Measurements from ENCODE around the gene BRDT. TPM values are rescaled to one million over a fixed set of nuclear protein-coding genes. Genes with fewer than 3 reads are reported as not detected.
"Not testable (repeated sequence)": the region's sequence is repeated elsewhere in the genome, so short reads cannot be mapped to it uniquely, and the experiment has no call there.

BRDT gene
- polyA plus RNA-seq, 10 donors = 0.09 to 0.53 (median 0.39) TPM; not detected in 6

DNA sequence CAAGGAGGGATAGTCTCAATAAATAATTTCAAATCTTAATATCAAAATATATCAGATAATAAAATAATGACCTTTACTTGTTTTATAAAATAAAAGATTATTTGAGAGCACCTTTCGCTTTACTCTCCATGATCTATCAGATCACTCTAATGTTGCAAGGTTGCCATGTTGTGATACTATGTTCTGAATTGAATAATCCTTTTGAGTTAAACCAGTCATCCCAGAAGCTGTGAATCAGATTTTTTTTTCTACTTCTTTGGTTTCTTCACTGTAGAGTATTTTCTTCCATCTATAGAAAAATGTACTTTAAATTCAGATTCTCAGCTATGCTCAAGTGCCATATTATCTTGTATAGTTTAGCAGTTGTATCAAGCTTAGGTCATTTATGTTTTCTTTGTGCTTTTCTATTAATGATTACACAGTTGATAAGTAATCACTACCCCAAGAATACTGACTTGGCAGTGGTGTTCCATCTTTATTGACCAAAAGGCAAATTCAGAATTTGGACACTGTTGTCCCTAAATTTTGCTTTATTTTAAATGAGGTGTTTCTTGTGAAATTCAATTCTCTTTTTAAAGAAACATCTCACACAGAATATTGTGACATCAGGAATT is 32.9 kb downstream of the BRDT start:
- DNase-seq = no peak

DNA sequence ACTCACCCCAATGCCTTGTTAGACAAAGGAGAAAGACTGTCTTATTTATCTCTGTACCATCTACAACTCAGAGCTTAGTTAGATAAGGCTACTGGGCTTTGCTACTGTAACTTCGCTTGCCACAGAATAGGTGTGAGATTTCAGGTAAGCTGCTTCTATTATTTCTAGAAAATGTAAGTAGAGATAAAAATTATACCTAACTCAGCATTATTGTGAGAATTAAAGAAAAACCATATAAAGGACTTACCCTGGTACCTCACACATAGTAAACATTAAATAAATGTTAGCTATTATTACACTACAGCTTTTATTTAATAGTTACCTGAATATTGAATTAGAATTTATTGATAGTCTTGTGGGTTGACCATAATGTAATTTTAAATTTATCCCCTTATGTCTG is 44.1 kb downstream of the BRDT start:
- no peak for DNase-seq

DNA sequence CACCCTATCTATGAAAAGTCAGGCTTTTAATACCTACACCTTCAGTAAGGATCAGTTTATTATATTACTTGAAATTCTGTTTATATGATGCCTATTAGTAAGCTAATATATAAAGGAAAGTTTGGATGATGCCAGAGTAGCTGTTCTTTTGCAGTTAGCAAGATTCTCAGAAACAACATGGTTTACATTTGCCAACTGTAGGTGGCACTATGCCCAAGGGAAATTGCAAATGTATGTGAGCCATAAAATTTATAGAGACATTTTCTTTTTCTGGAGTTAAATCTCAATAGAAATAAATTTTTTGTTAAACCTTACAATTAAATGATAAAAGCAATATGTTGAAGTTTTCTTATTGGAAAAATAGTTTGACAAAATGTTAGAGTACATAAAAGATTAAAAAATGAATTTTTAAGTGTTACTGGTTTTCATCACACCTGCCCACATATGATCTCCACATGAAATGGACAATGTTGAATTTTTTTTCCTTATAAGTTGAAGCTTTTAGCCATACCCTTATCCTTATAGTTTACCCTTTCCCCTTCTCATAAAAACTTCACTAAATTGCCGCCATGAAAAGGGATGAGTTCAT is 48.5 kb downstream of the BRDT start:
- DNase-seq = peak; percentile 10 to 30 (median 15)

DNA sequence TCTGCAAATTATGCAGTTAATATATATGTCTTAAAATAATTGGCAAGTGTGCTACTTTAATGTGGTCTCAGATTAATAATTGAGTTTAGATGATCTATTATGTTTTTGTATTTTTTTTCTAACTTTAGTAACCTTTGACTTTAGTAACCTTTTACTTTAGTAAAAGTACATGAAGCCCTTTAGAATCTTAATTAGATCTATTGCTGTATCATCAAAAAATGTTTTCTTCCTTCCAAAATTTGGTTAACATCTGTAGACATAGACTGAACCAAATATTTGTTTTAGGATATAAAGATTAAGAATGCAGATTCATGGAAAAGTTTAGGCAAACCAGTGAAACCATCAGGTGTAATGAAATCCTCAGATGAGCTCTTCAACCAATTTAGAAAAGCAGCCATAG is 54.9 kb downstream of the BRDT start:
- no peak for DNase-seq

DNA sequence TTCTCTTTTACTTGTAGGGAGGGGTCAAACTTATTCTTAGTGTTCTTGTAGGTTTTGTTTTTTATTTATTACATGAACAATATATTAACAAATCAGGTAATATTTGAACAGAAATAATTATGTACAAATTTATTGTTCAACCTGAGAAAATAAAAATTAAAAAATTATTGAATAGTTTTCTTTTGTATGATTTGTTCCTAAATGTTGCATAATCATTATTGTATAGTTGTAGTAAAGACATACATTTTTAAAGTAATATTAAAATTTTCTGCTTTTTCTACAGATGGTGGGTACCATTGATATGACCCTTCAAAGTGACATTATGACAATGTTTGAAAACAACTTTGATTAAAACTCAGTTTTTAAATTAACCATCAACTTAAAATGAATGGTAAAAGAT is 64.7 kb downstream of the BRDT start:
- no peak for DNase-seq

DNA sequence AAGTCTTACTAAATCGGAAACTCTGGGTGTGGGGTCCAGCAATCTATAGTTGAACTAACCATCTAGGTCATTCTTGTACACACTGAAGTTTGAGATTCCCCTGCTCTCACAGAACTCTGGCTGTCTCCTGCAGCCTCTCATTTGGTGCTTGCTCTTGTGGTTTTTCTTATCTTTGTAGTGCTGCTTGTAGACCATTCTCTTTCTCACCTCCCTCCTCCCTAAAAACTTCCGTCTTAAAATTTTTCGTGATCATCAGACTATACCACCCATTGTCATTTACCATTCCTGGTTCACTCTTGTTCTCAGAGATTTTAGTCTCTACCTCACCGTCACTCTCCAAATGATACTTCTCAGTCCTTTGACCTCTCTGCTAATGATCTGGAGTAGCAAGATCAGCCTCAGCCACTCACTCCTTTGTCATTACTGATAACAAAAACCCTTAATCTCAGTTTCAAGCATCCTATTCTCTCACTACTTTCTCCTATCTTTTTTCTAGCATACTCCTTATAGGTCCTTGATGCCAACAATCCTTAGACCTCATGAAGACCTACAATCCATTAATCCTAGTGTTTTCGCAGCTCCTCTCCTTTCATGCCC is 67.6 kb downstream of the BRDT start:
- no peak for DNase-seq

DNA sequence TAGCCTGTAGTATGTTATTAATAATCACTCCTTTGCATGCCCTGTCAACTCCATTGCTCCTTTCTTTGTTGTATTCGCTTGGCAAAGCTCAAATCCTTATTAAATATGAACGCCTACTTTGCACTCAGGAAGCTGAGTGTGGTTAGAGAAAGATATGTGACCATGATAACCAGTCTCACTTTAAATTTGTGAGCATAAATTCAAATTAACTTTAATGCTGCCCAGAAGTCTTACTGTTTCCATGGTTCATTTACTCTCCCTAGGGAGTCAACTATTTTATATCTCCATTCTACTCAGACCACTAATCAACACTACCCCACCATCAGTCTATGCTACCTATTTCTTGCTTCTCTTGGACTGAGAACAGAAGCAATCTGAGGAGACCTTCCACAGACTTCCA is 68.5 kb downstream of the BRDT start:
- DNase-seq = no peak

DNA sequence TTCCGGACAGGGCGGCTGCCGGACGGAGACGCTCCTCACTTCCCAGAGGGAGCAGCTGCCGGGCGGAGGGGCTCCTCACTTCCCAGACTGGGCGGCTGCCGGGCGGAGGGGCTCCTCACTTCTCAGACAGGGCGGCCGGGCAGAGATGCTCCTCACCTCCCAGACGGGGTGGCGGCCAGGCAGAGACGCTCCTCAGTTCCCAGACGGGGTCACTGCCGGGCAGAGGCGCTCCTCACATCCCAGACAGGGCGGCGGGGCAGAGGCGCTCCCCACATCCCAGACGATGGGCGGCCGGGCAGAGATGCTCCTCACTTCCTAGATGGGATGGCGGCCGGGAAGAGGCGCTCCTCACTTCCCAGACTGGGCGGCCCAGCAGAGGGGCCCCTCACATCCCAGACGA is 76.8 kb downstream of the BRDT start:
- DNase-seq = not testable (repeated sequence)

DNA sequence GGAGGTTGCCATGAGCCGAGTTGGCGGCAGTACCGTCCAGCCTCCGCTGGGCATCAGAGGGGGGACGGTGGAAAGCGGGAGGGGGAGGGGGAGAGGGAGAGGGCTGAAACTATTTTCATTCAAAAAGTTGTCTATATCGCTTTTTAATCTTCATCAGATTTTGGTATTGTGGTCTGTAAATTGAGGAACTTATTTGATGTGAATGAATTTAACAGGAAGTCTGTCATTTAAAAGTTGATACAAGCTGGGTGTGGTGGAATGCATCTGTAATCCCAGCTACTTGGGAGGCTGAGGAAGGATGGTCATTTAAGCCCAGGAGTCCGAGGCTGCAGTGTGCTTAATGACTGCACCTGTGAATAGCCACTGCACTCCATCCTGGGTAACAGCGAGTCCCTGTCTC is 77.6 kb downstream of the BRDT start:
- DNase-seq = no peak

DNA sequence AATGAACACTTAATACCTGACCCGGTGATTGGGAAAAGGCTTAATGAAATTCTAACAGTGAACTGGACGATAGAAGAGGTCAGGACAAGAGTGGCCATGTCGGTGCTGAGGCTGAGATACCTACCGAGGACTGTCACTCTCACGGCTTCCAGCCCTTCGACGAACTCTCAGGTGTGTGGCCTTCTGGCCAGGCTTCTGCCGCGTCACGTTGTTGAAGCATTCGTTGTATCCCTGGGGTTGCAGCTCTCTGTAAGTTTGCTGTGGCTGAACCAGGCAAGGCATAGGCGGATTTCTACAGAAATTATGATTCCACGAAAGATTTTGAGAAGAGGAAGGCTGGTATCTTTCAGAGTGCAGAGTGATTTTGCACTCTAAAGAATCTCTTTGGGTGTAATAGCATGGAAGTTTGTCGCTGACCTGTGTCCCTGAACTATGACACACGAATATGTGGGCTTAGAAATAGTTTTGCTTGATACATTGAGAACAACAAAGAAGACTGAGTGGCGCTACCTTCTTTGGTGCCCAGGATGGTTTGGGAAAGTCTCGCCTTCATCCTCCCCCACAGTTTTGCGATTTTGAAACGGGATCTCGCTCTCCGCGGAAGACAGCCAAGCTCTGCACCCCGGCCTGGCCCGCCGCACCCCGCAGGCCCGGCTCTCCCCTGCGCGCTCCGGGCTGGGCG is 80.2 kb downstream of the BRDT start:
- peak in 1 of 3 donors; percentile 7 for DNase-seq

DNA sequence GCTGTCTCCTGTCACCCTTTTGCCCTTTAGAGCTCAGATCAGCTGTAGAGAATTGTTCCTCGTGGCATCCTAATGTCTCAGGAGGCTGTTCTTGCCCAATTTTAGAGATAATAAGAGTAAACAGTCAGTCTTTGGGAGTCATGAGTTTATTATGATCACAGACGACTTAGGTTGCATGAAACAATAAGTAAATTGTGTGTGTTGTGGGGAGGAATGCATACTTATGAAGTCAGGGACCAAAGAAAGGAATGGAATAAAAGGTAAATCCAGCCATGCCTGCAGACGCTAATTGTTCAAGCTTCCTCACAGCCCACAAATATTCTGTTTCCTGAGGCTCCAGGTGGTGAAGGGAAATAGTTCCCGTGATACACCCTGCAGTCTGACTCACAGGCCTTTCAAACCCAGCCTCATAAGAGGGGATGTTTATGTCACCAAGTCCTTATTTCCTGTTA is 81.5 kb downstream of the BRDT start:
- DNase-seq = peak in 1 of 3 donors; percentile 7

DNA sequence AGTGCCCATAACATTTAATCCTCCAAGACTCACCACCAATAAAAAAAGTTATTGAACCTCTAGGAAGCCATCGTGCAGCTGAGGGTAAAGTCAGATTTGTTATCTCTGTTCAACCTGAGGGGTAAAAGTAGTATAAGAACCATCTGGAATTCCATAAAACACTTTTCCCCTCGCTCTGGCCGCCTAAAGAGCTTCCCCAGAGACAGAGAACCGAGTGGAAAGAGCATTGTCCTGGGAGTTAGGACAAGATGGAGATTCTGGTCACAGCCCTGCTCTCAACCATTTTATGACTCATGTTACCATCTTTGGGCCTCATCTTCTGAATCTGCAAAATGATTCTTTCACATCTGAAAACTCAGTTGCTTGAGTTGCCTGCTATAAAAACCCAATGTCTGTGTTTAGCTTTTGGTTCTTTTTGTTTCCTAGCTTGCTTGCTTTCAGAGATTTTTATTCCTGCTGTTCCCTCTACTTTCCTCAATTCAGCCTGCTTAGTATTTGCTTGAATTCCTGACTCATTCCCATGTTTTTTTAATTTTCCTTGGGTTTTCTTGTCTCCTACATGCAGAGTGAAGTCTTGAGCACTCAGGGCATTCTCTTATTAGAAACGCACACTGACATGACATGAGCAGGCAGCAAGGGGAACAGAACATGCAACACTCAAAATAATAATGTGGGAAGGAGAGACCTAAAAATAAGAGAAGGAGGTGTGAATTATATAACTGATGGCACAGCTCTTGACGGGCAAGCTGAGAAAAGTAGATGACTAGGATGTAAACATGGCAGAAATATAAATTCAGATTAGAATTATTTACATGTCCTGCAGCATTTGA is 82.3 kb downstream of the BRDT start:
- DNase-seq = no peak

DNA sequence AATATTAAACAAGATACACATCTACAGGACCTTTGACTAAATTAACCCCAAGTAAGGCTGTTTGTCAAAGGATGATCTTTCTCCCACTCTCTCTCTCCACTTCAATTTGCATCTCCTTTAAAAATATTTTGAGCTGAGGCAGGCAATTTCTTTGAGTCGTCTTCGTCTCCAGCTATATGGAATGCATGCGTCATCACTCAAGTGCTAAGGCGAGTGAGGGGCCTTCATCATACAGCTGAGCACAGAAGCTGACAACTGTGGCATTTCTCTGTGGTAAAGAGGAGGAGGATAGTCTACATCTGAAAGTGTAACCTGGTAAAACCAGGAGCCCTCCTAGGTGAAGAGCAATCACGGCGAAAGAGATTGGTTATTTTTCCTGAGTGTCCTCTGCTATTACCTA is 88.2 kb downstream of the BRDT start:
- DNase-seq = peak in 1 of 3 donors; percentile 19

DNA sequence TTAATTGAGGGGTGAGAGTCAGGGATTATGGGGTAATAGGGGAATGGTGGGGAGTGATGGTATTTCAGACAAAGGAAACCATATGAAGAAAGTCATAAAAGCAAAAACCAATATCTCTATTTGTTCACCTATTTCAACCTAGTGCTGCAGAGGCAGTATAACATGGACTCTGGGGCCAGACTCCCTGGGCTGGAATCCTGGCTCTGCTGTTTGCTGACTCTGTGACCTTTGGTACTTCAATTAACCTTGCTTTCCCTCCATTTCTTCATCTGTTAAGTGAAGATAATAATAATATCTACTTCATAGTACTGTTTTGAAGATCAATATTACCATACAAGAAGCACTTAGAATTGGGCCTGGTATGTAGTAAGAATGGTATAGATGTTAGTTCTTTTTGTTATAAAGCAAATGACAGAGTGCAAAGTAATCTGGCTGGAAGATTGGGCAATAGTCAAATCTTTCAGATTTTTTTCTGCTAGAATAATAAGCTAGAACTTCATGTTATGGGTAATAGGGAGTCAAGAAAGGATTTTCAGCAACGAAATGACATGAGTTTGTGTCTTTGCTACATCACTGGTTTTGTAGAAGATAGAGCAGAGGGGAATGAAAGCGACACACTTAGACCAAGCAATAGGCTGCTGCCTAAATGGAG is 89.6 kb downstream of the BRDT start:
- no peak for DNase-seq

DNA sequence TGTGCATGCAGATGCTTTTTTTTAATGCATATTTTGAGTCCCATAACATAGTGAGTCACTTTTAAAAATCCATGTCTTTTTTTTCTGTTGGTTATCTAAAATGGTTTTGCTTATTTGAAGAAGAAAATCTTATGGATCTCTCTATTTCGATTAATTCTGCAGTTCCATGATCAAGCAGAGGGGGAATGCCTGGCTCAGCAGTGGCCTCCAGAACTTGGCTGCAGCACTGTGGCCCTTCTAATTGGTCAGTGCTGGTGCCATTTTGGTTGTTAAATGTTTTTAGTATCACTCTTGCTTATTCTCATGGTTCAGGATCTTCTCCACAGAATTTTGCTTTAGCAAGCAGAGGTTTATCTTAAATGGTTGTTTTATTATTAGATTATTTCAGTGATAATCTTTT is 91.8 kb downstream of the BRDT start:
- DNase-seq = no peak

DNA sequence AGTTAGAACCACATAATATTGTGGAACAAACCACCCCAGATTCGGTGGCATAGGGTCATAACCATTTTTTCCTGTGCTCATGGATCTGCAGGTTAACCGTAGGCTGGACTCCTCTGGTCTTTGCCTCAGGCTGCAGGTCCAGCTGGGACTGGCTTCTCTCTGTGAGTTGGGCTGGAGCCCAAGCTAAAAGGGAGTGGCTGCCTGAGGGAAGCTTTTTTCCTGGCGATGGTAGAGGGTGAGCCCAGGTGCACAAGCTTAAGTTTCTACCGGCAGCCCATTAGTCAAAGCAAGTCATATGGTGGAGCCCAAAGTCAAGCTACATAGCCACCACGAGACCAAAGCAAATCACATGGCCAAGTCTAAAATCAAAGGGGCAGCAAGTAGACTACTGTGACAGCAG is 94.4 kb downstream of the BRDT start:
- DNase-seq = no peak

DNA sequence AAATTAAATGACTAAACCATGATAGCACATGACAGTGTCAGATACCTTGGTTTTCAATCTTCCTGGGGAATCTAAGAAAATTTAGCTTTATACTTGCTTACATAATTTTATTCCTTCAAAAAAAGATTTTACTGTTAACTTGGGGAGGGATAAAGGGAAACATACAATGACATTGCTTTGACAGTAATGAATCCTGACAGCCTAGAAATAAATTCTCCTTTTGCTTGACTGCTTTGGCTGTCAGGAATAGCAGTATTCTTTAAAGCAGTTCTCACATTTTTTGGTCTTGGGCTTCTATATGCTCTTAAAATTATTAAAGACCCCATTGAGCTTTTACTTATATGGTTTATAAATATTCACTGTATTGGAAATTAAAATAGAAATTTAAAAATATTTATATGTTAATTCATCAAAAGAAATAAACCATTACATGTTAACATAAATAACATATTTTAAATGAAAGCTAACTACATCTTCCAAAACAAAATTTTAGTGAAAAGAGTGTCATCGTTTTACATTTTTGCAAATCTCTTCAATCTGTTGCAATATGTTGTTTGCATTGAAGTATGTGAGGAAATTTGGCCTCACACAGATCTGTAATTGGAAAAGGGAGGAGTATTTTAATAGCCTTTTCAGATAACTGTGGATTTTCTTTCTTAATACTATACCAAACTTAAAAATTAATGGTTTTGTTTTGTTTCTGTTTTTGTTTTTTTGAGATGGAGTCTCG is 96.7 kb downstream of the BRDT start:
- DNase-seq = no peak

DNA sequence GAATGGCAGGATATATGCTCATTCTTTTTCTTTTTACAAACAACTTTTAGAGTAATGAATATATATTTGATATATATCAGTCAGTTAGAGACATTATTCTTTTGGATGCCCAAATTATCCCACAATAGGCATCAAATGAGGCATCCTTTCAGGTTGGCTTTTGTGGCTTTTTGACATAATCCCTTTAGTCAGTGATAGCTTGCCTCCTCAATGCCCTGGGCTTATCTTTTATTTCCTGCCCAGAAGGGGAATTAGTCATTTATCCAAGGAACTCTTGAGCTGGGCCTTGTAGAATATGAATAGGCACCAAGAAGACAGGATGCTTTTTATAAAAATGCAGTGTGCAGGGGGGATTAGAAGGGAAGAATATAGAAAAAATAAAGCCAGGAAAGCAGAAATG is 102.7 kb downstream of the BRDT start:
- no peak for DNase-seq

Measured in muscle of back (tissue), 11 donors.